ENCODE results near the gene C19orf85. TPM values are rescaled to one million over a fixed set of nuclear protein-coding genes. Genes with fewer than 3 reads are reported as not detected.

Gene C19orf85
- total RNA-seq, 4 donors from 2014 or later: not detected

DNA sequence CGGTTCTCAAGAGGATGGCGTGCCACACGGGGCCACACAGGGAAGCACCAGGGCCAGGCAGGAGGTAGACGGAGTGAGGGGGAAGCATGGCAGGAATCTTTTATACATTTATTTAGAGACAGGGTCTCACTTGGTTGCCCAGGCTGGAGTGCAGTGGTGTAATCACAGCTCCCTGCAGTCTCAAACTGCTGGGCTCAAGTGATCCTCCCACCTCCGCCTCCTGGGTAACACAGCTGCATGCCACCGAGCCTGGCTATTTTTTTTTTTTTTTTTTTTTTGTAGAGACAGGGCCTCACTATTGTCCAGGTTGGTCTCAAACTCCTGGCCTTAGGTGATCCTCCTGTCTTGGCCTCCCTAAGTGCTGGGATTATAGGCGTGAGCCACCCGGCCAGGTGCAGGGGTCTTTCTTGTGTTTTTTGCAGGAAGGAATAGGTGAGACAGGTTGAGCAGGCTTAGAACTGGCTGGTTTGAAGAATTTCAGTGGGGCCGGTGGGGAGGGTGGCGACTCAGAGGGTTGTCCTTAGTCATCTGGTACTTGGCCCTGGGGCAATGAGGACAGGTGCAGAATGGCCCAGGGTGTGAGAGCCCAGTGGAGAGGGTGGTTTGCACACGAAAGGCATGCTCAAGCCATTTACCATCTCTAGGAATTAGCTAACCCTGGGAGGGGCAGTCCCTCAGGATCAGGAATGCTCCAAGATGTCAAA, 31.2 kb upstream of the C19orf85 start:
- DNase-seq (ENCODE audit: low spot score in 2 of 2): no peak
- WGBS, 2 donors: 75 to 83% methylated on average over 11 of the region's 11 CpGs
- intact Hi-C loops (cut with DNase I; ENCODE audit: low total_unique reads): loop anchor here (10.0 kb wide), 1 partner anchor 351 kb away; the partner anchor contains the start of gene TNNT1
- H3K4me3 ChIP-seq (ENCODE audit: low read depth, poor library complexity, severe bottlenecking): no peak overlapping the region
- TF ChIP-seq POLR2A (IDR thresholded peaks at IDR 0.05): no peak
- TF ChIP-seq, protein P1, sequence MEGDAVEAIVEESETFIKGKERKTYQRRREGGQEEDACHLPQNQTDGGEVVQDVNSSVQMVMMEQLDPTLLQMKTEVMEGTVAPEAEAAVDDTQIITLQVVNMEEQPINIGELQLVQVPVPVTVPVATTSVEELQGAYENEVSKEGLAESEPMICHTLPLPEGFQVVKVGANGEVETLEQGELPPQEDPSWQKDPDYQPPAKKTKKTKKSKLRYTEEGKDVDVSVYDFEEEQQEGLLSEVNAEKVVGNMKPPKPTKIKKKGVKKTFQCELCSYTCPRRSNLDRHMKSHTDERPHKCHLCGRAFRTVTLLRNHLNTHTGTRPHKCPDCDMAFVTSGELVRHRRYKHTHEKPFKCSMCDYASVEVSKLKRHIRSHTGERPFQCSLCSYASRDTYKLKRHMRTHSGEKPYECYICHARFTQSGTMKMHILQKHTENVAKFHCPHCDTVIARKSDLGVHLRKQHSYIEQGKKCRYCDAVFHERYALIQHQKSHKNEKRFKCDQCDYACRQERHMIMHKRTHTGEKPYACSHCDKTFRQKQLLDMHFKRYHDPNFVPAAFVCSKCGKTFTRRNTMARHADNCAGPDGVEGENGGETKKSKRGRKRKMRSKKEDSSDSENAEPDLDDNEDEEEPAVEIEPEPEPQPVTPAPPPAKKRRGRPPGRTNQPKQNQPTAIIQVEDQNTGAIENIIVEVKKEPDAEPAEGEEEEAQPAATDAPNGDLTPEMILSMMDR (IDR thresholded peaks at IDR 0.05): no peak

DNA sequence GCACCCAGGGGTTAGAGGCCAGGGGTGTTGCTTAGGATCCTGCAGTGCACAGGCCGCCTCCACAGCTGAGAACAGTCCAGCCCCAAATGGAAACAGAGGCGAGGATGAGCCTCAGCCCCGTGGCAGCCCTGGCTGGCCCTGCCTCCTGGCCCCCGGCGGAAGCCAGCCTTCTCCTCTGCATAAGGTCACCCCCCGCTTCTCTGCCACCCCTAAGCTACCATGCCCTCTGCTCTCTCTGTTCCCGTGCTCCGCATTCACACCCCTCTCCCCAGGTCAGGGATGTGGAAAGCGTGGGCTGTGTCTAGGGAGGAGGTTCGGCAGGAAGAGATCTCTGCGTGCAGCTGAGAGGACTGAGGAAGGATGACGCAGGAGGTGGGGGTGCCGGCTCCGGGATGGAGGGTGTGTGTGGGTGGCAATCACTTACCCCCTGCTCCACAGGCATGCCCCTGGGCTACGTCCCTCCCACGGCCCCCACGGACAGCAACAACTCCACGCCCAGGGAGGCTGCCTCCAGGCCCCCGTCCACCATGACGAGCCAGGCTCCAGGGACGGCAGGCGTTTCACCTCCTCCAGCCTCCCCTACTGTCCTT, 29.7 kb upstream of the C19orf85 start:
- DNase-seq (ENCODE audit: low spot score in 2 of 2): no peak
- 24 to 39% methylated on average over 22 of the region's 22 CpGs for WGBS, 2 donors
- no peak overlapping the region for H3K4me3 ChIP-seq (ENCODE audit: low read depth, poor library complexity, severe bottlenecking)
- intact Hi-C loops (cut with DNase I; ENCODE audit: low total_unique reads): loop anchor here (10.0 kb wide), 1 partner anchor 349 kb away; the partner anchor contains the start of gene TNNT1
- no peak for TF ChIP-seq POLR2A (IDR thresholded peaks at IDR 0.05)
- TF ChIP-seq, protein P1 (IDR thresholded peaks at IDR 0.05): no peak

DNA sequence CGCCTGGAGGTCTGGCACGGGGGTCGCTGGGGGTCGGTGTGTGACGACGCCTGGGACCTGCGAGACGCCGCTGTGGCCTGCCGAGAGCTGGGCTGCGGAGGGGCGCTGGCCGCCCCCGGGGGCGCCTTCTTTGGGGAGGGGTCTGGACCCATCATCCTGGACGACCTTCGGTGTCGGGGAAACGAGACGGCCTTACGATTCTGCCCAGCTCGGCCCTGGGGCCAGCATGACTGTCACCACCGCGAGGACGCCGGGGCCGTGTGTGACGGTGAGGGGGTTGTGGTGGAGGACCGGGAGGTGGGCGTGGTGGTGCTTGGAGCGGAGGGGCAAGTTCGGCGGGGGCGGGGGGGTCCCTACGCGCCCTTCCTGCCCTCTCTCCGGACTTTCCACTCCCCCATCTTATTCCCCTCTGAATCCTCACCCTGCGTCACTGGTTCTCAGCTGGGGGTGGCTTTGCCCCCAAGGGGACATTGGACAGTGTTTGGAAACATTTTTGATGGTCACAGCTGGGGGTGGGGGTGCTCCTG, 29.2 kb upstream of the C19orf85 start:
- H3K4me3 ChIP-seq (ENCODE audit: low read depth, poor library complexity, severe bottlenecking): no peak overlapping the region
- DNase-seq (ENCODE audit: low spot score in 2 of 2): no peak
- no peak for TF ChIP-seq POLR2A (IDR thresholded peaks at IDR 0.05)
- TF ChIP-seq, protein P1 (IDR thresholded peaks at IDR 0.05): no peak
- intact Hi-C loops (cut with DNase I; ENCODE audit: low total_unique reads): loop anchor here (10.0 kb wide), 1 partner anchor 349 kb away; the partner anchor contains the start of gene TNNT1
- 26 to 48% methylated on average over 32 to 35 of the region's 38 CpGs for WGBS, 2 donors

DNA sequence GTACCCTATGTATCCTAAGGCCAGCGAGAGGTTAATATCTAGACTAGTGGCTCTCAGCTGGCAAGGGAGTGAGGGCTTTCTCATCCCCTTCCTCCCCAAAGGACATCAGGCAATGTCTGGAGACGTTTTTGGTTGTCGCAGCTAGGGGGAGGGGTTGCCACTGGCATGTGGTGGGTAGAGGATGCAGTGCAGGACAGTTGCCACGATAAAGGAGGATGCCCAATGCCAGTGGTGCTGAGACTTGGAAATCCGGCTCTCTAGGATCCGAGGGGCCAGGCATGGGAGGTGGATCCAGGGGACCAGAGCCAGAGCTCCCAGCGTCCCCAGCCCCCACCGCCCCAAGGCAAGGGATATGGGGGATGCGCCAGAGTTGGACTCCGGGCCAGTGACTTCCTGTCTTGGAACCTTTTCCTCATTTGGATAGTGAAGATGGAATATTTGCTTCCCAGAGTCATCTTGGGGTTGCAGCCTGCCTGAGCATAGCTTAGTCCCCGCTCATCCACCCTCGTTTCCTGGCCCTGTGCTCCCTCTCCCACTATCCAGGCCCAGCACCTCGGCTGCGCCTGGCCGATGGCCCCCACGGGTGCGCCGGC, 28.6 kb upstream of the C19orf85 start:
- no peak for DNase-seq (ENCODE audit: low spot score in 2 of 2)
- TF ChIP-seq POLR2A (IDR thresholded peaks at IDR 0.05): no peak
- TF ChIP-seq, protein P1 (IDR thresholded peaks at IDR 0.05): no peak

DNA sequence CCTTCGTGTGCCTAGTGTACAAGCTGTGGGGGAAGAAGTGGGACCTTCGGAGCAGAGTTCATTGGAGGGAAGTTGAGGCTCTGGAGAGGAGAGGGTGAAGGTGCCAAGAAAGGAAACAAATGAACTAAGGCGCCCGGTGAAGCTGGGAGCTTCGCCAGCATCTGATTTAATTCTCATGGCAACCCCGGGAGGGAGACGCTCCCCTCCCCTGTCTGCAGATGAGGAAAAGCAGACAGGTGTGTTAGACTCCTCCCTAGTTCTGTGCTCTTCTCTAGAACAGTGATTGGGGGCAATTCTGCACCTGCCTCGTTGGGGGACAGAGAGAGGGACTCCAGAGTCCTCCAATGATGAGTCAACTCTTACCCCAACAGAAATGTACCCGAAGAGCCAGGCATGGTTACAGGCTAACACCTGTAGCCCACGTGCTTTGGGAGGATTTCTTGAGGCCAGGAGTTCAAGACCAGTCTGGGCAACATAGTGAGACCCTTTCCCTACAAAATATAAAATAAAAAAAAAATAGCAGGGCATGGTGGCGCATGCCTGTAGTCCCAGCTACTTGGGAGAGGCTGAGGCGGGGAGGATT, 27.9 kb upstream of the C19orf85 start:
- intact Hi-C loops (cut with DNase I; ENCODE audit: low total_unique reads): loop anchor here (10.0 kb wide), 1 partner anchor 348 kb away; the partner anchor contains the start of gene TNNT1
- no peak overlapping the region for H3K4me3 ChIP-seq (ENCODE audit: low read depth, poor library complexity, severe bottlenecking)
- WGBS, 2 donors: 39 to 45% methylated on average over 12 of the region's 12 CpGs
- no peak for DNase-seq (ENCODE audit: low spot score in 2 of 2)
- no peak for TF ChIP-seq POLR2A (IDR thresholded peaks at IDR 0.05)
- TF ChIP-seq, protein P1 (IDR thresholded peaks at IDR 0.05): no peak

More for the DNA sequence above, 28.6 kb upstream of the C19orf85 start:
- 32 to 50% methylated on average over 18 of the region's 18 CpGs for whole genome bisulfite sequencing, 2 donors
- H3K4me3 ChIP-seq (ENCODE audit: low read depth, poor library complexity, severe bottlenecking): no peak overlapping the region
- intact Hi-C loops (cut with DNase I; ENCODE audit: low total_unique reads): loop anchor here (10.0 kb wide), 1 partner anchor 348 kb away; the partner anchor contains the start of gene TNNT1
